HPDE6-E6E7 (cell line): Measurements from ENCODE around the gene TRIM65.
"Not testable (repeated sequence)": the region's sequence is repeated elsewhere in the genome, so short reads cannot be mapped to it uniquely, and the experiment has no call there.

ENCODE experiments used
- DNase-seq: peaks from one replicate; pipeline ENCODE4 v3.0.0; 2011; ENCODE audit warnings: missing footprints; ENCODE audit errors: extremely low spot score

TRIM65 gene

DNA sequence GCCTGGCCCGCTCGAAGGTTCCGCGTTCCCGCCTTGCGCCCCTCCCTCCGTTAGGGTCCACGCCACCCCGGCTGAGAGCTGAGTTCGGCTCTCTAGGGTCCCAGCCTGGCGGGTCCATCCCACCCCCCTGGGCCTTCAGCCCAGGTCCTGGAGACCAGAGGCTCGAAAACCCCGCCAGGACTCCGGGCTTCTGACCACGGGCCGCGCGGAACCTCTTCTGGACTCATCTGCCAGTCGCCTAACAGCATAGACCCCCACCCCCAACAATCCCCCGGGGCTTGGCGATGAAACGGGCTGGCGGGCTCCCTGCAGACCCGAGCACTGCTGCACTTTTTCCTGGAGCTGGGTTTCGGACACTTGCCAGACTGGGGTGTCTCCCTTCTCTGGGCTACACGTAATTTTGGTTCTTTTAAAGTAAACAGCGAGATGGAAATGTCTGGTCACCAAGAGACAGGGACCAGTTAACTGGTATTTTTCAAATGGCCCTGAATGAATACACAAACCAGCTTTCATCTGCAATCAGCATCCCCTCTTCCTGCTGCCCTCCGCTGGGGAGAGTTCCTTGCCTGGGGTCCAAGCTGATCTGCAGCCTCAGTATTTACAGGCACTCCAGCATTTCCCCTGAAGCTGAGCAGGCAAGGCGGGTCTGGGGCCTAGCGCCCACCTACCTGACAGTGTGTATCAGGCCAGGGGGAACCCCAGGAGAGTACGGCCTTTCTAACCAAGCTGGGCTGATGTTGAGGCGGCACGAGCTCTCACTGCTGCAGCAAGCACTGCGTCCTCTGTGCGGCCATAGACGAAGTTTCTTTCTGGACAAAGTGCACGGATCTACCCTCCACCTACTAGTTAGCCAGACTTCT, 639 bp upstream of the TRIM65 start:
- DNase-seq: no peak

GRCh38 chr17:75895370-75896155, 1.2 kb downstream of the TRIM65 start:
- DNase-seq: no peak

DNA sequence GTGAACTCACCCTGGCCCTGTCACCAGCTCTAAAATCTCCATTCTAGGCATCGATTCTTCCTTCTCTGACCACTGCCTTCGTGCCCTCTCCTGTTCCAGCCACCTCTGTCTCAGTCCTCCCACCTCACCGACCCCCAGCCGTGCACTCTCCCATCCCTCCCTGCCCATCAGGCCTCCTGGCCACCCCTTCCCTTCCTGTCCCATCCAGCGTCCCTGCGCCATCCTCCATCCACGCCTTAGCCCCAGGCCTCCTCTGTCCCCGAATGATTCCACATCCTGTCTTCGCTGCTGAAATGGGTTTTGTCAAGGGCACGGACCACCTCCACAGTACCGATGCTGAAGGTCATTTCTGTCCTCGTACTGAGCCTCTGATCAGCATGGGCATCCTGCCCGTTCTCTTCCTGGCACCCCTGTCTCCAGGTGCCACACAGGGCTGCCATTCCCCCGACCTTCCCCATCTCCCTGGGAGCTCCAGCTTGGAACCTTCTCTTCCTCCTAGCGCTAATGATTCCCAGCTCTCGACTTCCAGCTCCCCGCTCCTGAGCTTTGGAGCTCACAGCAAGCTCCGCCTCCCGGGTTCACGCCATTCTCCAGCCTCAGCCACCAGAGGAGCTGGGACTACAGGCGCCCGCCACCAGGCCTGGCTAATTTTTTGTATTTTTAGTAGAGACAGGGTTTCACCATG, 2.6 kb downstream of the TRIM65 start:
- no peak for DNase-seq

- no peak for DNase-seq
Observed at GRCh38 chr17:75893305-75894048, 3.3 kb downstream of the TRIM65 start.

- DNase-seq: no peak
Observed at GRCh38 chr17:75892556-75893224, 4.1 kb downstream of the TRIM65 start.

DNA sequence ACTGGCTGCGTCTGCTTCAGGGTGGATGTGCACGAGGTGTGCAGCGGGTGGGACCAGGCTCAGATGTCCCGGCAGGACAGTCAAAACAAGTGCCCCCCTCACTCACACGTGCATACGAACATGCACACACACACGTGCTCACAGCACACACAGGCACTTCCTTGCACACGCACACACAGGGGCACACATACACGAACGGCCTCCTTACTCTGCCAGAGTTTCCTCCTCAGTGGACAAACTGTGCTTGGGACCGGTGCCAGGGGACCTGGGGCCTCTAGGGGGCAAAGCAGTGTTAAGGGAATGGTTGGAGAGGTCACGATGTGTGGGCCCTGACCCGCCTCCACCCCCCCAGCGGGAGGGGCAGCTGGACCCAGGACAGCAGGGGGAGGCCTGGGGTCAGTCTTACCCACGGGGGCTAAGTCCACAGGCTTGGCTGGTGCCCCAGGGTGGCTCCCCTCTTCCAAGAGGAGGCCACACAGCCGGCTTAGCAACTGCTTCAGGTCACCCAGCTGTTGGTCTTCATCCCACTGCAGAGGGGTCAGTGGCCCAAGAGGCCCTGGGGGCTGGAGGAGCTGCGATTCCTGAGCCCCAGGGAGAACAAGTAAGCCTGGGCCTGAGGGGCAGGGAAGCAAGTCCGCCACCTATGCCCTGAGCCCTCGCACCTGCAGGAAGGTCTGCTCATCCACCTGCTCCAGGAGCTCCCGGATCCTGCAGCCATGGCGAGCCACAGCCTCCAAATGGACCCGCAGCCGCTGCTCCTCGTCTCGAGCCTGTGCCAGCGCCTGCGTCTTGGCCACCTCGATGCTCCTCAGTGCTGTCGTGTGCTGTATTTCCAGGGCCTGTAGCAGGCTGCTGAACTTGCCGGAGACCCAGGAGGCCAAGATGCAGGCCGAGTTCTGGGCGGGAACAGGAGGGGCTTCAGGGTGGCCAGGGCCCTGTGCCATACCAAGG, 4.9 kb downstream of the TRIM65 start:
- no peak for DNase-seq

GRCh38 chr17:75891022-75891604, 5.6 kb downstream of the TRIM65 start:
- no peak for DNase-seq

- DNase-seq: no peak
Observed at GRCh38 chr17:75889454-75889853, 7.3 kb downstream of the TRIM65 start.

GRCh38 chr17:75888484-75888883, 8.3 kb downstream of the TRIM65 start:
- DNase-seq: no peak

DNA sequence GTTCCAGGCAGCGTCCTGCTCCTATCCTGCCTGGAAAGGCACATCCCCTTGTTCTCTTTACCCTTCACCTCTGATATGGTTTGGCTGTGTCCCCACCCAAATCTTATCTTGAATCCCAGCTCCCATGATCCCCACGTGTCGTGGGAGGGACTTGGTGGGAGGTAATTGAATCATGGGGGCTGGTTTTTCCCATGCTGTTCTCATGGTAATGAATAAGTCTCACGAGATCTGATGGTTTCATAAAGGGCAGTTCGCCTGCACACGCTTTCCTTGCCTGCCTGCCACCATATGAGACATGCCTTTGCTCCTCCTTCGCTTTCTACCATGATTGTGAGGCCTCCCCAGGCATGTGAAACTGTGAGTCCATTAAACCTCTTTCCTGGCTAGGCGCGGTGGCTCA, 10.9 kb downstream of the TRIM65 start:
- DNase-seq: not testable (repeated sequence)

DNA sequence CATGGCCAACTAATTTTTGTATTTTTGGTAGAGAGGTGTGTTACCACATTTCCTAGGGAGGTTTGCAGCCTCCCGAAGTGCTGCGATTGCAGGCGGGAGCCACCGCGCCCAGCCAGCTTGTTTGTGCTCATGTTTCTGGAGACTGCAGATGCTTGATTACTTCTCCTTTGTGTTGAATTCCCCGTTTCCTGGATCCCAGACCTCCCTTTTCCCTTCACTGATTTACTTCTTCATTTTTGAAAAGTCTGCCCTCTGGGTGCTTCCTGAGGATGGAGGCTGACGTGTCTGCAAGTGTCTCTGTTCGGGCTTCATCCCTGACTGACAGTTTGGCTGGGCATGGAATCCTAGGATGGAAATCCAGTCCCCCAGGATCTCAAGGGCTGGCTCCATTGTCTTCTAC, 11.3 kb downstream of the TRIM65 start:
- DNase-seq: no peak

DNA sequence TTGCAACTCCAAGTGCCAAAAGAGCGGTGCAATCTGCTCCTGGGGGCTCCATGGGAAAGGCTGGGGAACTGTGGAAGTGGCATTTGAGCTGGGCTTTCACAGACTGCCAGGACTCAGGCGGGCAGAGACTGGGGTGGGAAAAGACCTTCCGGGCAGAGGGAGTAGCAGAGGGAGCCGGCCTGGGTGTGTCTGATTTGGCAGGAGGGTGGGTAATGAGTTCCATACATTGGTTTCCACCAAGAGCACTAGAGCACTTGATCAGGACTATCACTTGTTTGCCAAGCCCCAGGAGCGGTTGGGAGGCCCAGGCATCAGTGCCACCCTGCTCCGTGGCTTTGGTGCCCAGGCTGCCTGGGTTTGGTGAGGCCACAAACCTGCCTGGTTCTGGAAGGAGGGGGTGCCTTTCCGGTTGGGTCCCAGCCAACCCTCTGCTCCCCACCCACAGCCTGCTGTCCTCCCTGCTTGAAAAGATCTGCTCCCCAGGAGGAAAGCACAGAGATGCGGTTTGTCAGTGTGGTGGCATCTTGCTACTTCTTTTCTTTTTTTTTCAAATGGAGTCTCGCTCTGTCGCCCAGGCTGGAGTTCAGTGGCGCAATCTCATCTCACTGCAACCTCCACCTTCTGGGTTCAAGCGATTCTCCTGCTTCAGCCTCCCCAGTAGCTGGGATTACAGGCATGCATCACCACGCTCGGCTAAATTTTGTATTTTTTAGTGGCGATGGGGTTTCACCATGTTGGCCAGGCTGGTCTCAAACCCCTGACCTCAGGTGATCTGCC, 14.9 kb downstream of the TRIM65 start:
- DNase-seq: no peak

- DNase-seq: no peak
Observed at GRCh38 chr17:75880266-75880665, 16.5 kb downstream of the TRIM65 start.

DNA sequence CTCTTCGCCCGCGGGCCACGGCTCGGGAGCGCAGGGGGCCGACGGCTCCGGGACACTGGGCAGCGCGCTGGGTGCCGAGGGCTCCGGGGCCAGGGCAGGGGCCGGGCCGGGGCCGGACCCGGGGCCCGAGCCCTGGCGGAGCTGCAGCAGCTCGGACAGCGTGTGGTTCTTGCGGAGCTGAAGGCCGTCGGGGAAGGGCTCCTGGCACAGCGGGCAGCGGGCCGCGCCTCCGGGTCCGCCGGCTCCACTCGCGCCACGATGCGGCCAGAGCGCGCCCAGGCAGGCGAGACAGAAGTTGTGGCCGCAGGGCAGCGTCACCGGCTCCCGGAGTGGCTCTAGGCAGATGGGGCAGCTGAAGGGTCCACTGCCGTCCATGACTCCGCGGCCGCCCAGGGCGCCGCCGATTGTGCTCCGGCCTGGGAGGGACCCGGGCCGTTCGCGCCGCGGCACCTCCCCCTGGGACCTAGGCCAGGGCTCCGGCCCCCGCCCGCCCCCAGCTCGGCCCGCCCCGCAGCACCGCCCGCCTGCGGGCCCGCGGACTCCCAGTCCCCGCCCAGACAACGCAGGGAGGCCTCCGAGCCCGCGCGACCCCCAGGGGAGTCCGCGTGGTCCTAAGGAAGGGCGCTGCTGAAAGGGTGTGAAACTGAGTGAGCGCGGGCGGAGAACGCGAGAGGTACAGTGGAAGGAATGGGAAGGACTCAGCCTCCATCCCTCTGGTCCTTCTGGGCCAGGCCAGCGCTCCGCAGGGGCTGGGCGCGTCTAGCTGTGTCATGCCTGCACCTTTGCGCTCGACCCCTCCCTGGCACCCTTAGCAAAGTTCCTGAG, 18.4 kb downstream of the TRIM65 start, which contains the start of gene TRIM47:
Gene TRIM47, minus strand, starts transcription at position 408 of the 825 bp plus-strand sequence. Its CDS starts 33 bp downstream, at position 375.
- peak; percentile 57 for DNase-seq

GRCh38 chr17:75877752-75878173, 19.0 kb downstream of the TRIM65 start:
- peak; percentile 64 for DNase-seq

GRCh38 chr17:75876938-75877751, 19.6 kb downstream of the TRIM65 start:
- peak; percentile 53 for DNase-seq
